HK-2 (cell line): Measurements from ENCODE around the gene SORBS1.

Experiments used
- DNase-seq: peaks from one replicate; pipeline ENCODE4 v3.0.0-alpha.2; 2018; ENCODE audit not compliant: unreplicated experiment

The SORBS1 gene

DNA sequence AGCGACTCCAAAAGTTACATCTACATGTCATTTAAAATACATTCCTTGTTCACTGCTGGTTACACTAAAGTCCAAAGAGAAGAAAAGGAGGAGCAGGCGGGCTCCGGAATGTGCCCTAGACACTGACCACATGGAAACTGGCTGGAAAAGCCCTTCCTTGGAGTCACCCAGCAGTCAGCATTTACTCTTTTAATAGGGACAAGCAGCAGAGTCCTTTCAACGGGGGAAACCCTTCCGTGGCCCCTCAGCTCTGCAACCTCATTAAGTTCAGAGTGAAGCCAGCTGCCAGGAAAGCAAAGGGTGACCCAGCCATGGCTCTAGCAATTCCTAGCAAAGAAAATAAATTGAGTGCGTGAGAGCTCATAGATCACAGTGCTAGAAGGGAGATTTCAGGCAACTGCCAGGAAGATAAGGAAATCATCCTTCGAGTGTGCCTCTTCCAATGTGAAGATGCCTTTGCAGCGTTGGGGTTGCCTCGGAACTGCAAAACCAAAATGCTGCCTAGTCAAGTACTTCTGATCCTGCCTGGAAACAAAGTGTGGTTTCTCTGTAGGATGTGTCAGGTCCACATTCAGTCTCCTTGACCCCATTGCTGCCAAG lies 101.6 kb downstream of the SORBS1 start:
- no peak for DNase-seq

DNA sequence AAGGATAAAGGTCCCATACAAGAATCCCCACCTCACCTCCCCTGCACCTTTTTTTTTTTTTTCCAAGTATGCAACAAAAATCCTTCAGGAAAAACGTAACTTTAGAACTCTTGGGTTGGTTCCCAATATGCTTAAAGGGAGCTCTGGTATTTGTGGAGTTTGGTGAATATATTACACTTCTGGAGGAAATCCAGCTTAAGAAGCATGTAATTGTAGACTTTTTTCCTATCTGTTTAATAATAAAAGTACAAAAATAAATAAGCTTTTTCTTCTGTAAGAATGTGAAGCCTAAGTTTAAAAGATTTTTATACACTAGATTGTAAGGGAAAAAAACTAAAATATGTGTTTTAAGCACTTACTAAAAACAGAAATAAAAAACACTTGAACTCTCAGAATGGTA lies 102.3 kb downstream of the SORBS1 start:
- no peak for DNase-seq

DNA sequence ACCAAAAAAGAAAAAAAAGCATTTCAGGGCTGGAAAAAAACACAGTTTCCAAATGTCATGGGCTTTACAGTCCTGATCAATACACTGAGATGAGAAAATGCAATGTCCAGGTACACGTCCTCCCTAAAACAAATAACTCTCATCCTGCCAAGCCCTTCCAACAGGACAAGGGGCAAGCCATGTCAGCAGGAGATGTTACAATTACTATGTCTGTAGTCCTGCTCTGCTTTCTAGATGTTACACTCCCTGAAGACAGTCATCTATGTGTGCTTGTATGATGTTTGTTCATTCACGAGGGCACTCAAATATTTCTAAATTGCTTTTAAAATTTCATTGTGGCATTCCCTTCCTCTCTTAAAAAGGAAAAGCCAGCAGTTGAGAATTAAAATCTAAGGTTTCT lies 103.2 kb downstream of the SORBS1 start:
- DNase-seq = no peak

DNA sequence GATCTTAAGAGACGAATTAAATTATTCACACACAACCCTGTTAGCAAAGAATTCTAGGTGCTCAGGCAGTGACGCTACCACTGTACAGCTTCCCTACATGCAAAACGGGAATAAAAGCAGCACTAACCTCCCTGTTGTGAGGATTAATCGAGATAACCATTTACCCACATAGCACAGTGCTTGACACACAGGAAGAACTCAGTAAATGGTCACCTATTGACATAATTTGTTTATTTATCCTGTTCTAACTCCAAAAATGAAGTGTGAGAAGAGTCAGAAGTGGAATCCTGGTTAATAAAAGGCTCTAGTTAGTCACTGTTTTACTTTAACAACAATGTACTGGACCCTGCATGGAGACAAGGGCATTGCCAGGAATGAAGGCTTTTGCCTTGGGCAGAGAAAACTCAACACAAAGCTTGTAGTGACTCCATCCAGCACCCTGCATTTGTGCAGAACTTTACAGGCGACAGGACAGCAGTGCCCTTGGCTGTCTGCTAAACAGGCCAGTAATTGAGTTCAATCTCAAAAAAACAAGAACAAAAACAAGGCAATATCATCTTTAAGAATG lies 103.8 kb downstream of the SORBS1 start:
- peak; percentile 23 for DNase-seq

DNA sequence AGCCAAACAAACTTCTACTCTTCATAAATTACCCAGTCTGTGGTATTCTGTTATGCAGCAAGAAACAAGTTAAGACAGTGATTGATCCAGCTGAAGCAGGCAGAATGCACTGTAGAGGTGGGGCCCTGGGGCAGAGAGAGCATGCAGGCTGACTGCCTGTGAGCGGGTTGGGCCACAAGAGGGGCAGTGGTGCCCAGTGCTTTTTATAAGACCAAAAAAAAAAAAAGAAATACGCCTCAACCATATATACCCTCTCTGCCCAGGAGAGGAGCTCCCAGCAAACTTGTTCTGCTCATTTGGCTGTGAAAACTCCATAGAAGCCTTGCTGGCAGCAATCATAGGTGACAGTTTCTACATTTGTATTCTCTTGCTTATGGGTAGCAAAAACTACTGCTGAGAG lies 104.7 kb downstream of the SORBS1 start:
- DNase-seq = no peak

DNA sequence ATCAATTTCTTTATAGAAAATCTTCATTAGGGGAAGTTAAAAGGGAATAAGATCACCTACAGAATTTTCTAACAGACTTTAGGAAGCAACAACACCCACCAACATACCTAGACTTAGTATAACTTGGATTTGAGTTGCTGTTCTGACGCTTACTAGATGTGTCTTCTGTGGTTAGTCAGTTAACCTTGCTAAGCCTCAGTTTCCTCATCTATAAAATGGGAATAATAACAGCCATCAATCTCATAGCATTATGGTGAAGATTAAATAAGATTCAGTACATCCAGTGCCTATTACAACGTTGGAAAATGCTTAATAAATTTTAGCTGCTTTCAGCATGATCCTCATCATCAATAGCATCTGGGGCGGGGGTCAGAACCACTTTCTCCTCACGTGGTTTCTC lies 106.2 kb downstream of the SORBS1 start:
- DNase-seq = no peak

DNA sequence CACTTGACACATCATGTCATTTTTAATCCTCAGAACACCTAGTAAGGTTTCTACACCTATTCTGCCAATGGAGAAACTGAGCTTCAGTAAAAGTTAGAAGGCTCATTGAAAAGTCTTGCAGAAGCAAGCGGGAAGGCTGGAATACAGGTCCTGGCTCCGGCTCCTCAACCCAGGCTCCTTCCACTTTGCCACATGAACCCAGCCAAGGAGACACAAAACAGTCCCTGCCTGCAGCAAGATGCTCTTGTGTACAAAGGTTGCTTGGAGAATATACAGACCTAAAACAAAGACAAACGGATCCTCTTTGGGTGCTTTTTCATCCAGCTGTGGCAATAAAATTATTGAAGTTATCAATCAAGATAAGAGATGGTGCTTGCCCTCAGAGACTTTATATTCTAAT lies 106.8 kb downstream of the SORBS1 start:
- no peak for DNase-seq

DNA sequence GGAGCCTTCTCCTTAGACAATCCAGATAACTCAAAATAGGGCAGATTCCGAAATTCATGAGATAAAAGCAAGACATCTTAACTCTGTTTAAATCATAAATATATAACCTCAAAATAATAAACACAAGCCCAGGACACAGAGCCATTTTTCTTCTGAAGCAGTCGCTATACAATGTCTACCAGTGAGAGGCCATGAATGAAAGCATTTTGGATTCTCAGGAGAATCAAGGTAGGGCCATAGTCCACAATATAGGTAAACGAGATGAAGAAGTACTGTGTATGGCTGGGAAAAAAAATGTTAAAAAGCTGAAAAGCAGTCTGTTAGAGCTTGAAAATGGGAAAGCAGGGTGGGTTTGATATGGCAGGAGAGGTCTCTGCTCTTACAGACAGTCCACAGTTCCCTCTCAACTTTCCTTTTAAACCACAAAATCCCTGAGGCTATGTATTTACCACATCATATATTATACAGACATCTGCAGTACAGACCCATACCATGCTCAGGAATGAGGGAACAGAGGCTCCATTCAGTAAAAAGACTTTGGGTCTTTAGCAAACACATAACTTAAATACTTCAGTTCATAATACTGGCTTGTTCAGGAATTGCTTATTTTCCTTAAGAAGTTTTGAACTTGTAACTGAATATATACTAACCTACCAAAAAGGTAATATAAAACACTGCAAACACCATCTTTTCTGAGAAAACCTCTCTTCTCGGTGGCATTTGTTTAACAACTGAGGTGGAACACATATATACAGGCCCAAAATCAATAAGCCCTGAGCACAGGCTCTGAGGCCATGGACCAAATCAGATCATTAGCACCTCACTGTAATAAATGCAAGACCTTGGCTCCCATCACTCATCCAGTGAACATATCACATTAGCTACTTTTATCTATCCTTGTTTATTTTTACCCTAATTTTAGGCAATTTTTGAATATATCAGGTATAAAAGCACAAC lies 109.3 kb downstream of the SORBS1 start:
- no peak for DNase-seq

DNA sequence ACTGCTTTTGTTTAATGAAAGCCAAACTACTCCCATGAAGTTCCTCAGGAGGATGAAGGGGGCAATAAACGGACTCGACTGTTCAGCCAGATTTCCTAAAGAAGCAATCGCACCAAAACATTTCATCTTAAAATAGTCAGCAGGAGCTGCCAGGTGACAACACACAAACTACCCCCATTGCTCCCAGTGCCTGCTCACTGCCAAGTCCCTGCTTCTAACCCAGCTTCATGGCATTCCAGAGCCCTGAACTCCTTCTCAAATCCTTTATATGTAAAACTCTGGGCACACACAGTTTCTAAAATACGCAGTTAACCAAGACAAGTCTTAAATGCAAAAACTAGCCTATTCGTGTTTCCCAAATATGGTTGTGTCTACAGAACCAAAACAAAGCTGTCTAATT lies 110.0 kb downstream of the SORBS1 start:
- no peak for DNase-seq

DNA sequence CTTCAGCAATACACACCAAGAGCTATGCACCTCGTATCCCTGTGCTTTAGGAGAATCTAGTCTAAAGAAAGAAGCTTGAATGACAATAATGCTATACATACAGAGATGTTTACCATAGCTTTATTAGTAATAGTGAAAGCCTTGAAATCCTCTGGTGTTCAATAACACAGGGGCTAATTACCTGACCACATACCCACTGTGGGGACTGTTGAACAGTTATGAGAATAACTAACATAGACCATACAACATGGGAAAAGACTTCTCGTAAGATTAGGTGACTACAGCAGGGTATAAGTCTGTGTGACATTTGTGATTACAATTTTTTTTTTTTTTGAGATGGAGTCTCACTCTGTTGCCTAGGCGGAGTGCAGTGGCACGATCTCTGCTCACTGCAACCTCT lies 111.0 kb downstream of the SORBS1 start:
- DNase-seq = no peak

DNA sequence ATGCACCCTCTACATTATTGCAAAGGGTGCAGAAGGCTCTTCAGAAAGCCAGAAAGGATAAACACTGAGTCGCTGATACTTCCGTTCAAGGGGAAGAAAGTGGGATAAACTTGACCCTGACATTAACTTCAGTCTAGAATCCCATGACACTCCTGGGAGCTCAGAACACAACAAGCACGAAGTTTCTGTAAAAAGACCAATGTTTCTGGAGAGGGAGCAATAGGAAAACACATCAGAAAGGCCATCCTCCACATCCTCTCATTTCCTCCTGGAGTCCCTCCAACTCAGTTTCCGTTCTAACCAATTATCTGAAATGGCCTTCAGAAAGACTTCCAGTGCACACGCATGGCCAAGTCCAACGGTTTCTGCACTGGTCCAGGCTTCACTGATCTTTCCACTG lies 113.5 kb downstream of the SORBS1 start:
- no peak for DNase-seq

DNA sequence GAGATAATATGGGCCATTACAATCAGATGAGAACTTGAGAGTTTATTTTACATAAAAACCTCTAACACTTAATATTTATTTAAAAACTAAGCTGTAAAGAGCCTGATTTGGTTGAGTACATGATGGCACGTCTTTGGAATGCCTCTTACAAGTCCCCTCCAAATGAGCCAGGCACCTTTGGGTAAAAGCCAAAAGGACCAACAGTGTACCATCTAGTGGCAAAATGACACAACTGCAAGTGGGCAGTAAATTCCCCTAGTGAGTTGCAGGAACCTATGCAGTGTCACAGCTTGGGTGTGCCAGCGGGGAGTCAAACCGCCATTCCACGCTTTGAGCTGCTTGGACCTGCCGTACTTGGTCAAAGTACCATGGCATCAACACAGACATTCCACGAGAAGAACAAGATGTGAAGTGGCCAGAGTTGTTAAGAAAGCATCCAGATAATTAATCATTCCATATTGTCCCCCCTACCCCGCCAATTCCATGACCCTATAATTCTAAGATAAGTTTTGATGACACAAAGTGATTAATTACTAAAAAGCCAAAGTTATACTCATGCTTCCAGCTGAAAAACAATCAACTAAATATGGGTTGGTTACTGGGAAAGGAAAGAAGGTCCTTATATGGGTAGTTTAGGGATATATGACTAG lies 115.2 kb downstream of the SORBS1 start:
- peak; percentile 57 for DNase-seq

DNA sequence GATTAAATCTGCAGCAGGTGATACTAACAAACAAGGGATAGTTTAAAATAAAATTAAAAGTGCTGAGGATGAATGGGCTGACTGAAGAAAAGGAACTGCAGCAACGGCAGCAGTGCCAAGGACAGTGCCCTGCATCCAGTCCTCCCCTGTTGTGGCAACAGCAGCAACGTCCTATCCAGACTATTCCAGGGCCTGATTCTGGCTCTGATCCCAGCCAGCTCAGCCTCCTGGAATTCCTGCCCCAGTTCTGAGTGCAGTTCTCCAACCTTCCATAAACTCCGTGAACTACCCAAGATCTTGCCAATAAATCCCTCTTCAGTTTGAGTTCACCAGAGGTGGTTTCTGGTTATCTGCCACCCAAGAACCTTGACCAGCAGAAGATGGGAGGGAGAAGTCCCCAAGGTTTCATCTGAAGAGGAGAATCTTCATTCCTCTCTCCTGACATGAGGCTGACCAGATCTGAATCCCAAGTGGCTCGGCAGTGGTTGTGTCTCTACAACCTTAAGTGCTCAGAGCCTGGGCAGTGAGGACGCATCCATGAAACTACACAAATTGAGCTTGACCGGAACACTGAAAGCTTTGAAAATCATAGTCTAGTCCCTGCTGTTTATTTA lies 115.8 kb downstream of the SORBS1 start:
- DNase-seq = peak; percentile 64

DNA sequence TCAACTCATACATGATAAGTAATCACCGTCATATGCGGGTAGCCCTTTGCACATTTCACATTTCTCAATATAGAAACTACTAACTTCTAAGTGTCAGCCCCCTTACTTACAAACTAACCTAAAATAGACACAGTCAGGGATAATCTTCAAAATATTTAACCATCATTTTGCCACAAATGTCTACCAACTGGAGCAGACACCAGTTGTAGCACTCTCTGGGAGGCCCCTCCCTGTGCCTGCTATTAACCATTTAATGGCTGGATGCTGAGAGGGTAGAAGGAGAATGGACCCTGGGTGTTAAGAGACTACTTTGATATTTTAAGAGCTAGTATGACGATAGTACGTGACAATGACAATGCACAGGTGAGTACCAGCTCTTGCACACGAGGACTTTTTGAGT lies 116.4 kb downstream of the SORBS1 start:
- no peak for DNase-seq

DNA sequence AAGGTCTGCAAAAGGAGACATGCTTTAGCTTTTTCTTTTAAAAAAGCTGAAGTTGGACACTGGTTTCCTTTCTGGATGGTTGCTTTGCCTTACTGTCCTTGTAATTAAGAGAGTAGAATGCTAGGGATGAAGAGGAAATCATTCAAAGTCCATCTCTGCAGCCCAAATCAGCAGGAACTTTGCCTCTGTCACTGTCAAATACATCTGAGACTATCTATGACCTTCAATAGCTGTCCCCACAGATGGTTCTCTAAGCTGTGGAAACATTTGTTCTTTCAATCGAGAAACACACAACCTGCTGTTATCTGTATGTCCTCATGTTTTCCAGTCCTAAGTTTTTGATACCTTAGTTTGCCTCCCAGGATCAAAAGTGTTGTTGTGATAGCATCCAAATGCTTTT lies 117.5 kb downstream of the SORBS1 start:
- DNase-seq = no peak

DNA sequence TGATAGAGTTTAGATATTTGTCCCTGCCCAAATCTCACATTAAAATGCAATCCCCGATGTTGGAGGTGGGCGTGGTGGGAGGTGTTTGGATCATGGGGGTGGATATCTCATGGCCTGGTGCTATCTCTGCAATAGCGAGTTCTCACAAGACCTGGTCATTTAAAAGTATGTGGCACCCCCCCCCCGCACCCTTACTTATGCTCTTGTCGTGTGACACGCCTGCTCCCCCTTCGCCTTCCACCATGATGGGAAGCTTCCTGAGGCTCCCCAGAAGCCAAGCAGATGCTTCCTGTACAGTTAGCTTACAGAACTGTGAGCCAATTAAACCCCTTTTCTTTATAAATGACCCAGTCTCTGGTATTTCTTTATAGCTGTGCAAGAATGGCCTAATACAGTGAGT lies 118.8 kb downstream of the SORBS1 start:
- no peak for DNase-seq

DNA sequence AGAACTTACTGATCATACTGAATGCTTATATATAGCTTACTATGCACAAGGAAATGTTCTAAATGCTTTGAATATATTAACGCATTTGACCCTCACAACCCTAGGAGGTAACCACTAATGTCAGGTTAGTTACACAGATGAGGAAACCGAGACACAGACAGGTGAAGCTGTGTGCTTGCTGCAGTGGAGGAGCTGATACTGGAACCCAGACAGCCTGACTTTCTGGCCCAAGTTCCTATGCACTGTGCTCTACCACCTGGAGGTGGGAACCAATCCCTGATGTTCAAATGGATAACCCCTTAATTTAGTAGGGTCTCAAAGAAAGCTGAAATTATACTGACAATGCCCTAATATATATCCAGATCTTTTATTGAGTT lies 119.6 kb downstream of the SORBS1 start:
- DNase-seq = no peak

DNA sequence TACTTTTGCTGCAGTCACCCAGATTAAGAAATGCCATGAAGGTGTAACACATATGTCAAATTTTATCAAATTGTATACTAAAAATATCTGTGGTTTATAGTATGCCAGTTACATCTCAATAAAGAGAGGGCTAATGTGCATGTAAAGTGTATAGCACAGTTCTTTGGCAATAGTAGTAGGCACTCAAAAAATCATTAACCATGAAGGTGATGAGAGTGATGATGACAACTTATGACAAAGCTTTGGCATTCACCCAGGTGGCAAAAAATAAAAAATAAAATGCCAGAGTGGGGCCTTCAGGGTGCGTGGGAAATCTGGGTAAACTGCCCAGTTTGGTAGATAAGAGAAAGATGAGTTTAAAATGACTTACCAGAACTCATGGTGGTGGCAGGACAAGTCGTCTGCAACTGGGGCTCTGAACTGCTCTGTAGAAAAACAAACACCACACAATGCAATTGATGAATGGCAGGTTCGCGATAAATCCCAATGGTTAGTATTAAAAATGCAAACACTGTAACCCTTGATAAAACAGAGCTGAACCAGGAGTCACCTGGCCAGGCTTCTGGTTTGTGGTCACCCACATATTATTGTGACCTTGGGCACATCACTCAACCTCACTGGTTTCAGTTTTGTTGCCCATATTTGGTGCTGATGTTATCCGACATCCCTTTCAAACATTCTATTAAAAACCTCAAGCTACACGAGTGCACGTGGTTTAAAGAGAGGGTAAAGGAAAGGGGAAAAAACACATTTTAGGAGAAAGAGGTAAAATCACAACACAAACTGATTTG lies 120.2 kb downstream of the SORBS1 start:
- DNase-seq = no peak

DNA sequence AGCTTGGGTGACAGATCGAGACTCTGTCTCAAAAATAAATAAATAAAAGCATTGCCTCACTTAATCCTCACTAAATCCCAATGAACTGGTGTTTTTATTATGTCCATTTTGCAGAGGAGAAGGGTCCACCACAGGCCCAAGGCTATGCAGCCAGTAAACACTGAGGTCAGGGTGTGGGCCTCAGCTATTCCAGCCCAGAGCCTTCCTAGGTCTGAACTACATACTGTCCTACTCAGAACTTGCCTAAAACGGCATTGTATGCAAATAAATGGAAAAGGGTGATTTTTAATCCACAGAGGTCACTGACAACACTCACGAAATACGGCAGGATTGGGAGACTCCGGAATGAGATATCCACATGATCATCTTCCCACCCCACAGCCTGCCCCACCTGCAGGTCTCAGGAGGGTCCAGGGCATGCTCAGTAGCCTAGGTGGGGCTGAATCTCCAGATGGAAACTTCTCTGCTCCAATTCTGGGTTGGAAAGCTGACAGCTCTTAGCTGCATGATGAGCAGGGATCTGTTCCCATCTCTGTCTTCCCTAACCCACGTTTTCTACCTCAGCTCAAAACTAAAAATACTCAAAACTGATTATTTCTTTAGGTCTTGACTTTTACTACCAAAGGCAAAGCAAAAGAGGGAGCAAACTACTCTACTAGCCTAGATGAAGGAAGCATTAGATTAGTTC lies 121.0 kb downstream of the SORBS1 start:
- no peak for DNase-seq

DNA sequence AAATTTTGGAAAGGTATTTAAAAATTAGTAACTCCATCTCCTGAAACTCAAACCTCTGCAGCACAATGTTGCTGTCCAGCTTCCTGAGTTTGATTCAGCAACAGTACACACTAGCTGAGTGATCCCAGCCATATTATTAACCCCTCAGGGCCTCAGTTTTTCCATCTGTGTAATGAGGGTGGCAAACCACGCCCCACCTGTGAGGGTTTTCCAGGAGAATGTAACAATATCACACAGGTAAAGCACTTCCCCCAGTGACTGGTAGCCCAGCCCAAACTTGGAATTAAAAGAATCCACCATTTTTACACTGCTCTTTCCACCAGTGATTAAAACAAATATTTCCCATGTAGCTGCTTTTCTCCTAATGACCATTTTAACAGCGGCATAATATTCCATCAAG lies 122.4 kb downstream of the SORBS1 start:
- no peak for DNase-seq

DNA sequence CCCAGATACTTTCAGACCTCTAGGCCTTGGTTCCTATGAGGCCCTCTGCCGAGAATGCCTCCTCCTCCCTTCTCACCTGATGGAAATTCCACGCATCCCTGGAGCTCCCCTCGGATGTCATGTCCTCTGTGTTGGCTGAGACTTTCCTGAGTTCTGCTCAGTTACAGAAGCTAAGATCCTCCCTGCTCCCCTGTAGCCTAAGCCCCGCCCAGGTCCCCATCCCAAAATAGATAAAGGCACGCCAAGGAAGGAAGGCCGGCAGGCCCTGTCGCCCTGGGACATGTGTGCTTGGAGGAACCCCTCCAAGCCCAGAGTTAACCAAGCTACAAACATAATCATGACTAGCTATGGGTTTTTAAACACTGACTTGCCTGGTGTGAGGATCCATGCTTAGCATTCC lies 123.5 kb downstream of the SORBS1 start:
- no peak for DNase-seq
